OCI-M2 (cell line): ENCODE measurements around the gene SLC6A16.
"Not testable (repeated sequence)": the region's sequence is repeated elsewhere in the genome, so short reads cannot be mapped to it uniquely, and the experiment has no call there.

Experiments
- DNase-seq: peaks from one replicate; lab custom pipeline; 2025; ENCODE audit not compliant: unreplicated experiment; lab: John Stamatoyannopoulos, UW

SLC6A16 gene

DNA sequence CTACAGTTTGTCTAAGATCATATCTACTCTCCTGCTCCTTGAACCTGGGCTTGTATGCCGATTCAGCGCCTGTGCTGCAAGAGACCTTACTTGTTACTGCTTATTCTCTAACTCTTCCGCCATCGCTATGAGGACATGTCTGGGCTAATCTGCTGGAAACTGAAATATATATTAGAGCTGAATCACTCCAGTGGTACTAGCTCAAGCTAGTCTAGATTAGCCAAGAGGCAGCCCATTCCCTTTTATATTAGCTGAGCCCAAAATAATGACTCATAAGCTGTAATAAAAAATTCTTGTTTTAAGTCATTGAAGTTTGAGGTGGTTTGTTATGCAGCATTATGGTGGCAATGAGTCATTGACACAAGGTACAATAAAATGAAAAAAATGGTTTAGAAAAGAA is 52.8 kb downstream of the SLC6A16 start:
- no peak for DNase-seq

GRCh38 chr19:49271080-49271753 is 53.8 kb downstream of the SLC6A16 start:
- no peak for DNase-seq

GRCh38 chr19:49266409-49266808 is 58.6 kb downstream of the SLC6A16 start:
- DNase-seq: not testable (repeated sequence)

- DNase-seq: no peak
Measured at GRCh38 chr19:49264258-49264657, 60.7 kb downstream of the SLC6A16 start.

- DNase-seq: no peak
Measured at GRCh38 chr19:49261602-49262001, 63.4 kb downstream of the SLC6A16 start.

DNA sequence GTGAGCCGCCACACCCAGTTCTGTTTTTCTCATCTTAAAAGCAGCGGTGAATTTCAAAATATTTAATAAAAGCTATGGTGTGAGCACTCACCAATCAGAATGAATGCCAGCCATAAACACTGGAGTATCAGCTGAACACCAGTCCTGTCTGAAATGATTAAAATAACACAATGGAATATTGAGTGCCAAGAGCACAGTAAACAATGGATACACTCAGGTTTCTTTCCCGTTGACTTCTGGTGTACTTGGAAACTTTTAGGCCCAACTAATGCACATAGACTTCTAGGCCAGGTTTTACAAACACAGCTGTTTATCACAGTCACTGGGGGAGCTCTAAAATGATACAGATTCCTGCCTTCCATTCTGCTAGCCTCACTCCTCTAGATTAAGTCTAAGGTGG is 68.3 kb downstream of the SLC6A16 start:
- no peak for DNase-seq

GRCh38 chr19:49255674-49256073 is 69.3 kb downstream of the SLC6A16 start:
- no peak for DNase-seq

DNA sequence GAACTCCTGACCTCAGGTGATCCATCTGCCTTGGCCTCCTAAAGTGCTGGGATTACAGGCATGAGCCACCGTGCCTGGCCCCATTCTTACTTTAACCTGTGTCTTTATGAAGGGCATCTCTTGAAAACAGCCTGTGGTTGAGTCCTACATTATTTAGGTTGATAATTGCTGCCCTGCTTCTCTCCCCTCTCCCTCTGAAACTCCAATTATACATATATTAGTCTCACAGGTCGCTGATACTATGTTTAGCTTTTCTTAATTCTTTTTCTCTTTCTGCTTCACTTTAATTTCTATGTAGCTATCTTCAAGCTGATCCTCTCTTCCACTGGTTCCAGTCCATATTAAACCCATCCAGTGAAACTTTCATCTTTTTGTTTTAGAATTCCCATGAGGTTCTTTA is 75.1 kb downstream of the SLC6A16 start:
- no peak for DNase-seq

GRCh38 chr19:49247676-49248075 is 77.3 kb downstream of the SLC6A16 start:
- DNase-seq: no peak

DNA sequence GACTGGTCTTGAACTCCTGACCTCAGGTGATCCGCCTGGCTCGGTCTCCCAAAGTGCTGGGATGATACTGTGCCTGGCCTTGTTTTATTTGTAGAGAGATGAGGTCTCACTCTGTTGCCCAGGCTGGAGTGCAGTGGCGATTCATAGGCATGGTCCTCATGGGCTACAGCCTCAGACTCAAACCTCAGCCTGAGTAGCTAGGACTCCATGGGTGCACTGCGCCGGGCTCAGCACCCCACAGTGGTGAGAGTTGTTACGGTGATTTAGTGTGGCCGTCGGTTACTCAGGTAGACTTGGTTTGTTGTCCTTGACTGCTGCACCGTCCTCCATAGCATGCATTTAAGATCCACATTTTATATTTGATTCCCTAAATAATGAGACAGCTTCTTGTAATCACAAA is 80.7 kb downstream of the SLC6A16 start:
- DNase-seq: no peak

GRCh38 chr19:49243726-49244125 is 81.3 kb downstream of the SLC6A16 start:
- no peak for DNase-seq

DNA sequence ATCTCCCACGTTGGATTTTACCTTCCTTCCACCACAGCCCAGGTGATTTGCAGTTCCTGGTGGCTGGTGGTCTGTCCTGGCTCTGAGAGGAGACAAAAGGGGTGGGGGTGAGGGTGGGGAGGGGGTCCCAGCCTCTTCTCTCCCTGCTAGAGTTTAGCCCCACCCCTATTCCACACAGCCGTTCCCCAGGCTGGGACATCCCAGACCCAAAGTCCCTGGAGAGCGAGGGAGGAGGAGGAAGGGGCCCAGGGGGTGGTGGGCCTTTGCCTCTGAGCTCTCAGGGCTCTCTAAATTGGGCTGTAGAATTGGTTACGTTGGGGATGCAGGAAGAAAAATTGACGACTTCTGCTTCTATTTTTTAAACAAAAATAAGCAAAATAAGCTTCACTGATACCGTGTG is 81.9 kb downstream of the SLC6A16 start:
- DNase-seq: no peak

- no peak for DNase-seq
Measured at GRCh38 chr19:49241769-49242168, 83.2 kb downstream of the SLC6A16 start.
